Measurements from ENCODE around the gene ZNRF3.
"Not testable (repeated sequence)": the region's sequence is repeated elsewhere in the genome, so short reads cannot be mapped to it uniquely, and the experiment has no call there.

The ZNRF3 gene

DNA sequence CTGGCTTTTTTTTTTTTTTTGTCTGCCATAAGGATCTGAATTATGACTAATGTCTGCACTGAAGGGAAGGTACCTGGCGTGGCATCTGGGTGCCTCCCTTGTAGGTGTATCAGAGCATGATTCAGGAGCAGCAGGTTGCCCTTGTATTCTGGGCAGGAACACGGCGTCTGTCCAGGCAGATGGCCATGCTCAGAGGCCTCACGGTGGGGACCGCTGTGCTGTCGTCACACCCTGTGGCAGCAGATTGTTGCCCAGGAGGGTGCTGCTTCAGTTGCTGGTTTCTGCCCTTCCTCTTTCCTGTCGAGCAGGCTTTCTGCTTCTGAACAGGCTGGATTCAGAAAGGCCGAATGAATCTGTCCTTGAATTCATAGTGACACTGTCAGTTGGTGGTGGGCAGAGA lies 11.0 kb downstream of the ZNRF3 start:
- Mint-ChIP-seq H3K27me3 (peaks cover 12% of the 10 kb centered on the region), H3K9me3 (no peaks in the 10 kb centered on the region), H3K27ac (no peak overlapping the region), H3K4me3 (no peak overlapping the region), H3K4me1 (peaks cover 20% of the 10 kb centered on the region), H3K36me3 (no peaks in the 10 kb centered on the region)
- no peak for ATAC-seq

DNA sequence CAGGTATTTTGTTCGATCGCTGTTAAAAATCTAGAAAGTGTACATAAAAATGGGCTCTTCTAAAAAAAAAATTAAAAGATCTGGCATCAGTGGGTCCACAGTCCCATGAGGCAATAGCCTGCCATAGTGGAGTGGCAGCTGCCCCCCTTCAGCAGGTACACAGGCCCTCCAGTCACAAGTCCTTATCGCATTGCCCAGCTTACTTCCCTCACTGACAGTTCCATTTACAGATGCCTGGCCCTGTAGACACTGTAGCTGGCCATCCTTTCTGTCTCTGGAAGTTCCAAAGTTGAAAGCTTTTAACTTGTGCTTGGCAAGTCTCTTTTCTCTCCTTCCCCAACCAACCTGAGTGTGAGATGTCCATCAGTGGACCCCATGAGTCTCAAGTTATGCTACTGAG lies 11.4 kb downstream of the ZNRF3 start:
- Mint-ChIP-seq H3K36me3 (no peaks in the 10 kb centered on the region), H3K27ac (no peak overlapping the region), H3K9me3 (no peaks in the 10 kb centered on the region), H3K4me3 (no peak overlapping the region), H3K4me1 (peaks cover 25% of the 10 kb centered on the region), H3K27me3 (peaks cover 12% of the 10 kb centered on the region)
- no peak for ATAC-seq

DNA sequence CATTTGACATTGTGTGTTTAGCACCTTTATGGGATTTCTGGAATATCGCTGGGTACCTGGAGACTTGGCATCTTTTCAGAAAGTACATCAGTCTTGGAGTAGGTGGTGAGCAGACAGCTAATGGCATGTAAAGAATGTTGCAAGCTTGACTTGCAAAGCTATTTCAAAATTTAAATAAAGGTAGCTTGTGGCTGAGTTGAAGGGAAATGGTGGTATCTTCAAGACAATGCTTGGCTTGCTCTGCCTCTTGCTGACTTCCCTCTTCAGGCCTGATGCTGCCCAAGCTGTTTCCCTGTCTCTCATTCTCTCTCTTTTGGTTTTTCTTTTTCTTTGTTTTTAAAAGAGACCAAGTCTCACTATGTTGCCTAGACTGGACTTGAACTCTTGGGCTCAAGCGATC lies 13.2 kb downstream of the ZNRF3 start:
- H3K4me1 Mint-ChIP-seq: peaks cover 28% of the 10 kb centered on the region
- no peaks in the 10 kb centered on the region for H3K36me3 Mint-ChIP-seq
- no peak overlapping the region for H3K4me3 Mint-ChIP-seq
- H3K9me3 Mint-ChIP-seq: no peaks in the 10 kb centered on the region
- no peak overlapping the region for H3K27ac Mint-ChIP-seq
- no peak for ATAC-seq
- no peaks in the 10 kb centered on the region for H3K27me3 Mint-ChIP-seq

DNA sequence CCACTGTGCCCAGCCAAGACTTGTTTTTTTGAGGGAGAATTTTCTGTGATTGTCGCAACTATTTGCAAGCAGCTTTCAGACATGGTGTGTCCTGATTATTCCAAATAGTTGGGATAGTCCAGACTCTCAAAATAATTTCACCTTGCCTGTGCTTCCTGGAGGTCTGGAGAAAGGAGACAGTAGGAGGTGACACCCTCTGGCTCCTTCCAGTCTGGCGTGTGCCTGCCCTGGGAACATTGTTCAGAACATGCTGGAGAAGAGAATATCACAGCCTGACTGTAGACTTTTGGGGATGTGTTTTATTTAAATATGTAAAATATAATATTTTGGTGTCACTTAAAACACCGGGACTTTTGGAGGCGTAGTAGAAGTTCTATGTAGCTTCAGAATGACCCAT lies 14.9 kb downstream of the ZNRF3 start:
- ATAC-seq: no peak
- Mint-ChIP-seq H3K9me3 (no peaks in the 10 kb centered on the region), H3K4me1 (peaks cover 28% of the 10 kb centered on the region), H3K27ac (no peak overlapping the region), H3K36me3 (no peaks in the 10 kb centered on the region), H3K4me3 (no peak overlapping the region), H3K27me3 (no peaks in the 10 kb centered on the region)

DNA sequence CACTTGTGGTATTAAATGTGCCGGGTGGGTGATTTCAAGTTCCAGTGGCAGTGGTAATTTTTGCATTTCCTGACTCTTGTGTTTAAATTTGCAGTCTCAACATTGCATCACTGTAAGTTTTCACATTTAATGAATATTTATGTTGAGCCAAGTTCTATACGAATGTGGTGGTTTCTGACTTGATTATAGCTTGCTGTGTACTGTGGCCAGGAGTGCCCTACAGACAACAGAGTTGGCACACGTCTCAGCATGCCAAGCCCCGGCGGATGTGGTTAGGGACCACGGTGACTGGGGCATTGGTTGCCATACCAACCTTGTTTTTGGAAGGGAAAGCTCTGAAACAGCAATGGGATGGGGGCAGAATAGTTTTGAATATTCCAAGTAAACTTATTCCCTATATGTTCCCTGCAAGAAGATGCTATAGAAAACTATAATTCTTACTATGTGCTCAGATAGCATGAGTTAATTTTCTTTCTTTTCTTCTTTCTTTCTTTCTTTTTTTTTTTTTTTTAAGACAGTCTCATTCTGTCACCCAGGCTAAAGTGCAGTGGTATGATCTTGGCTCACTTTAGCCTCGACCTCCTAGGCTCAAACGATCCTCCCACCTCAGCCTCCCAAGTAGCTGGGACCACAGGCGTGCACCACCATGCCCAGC lies 16.0 kb downstream of the ZNRF3 start:
- no peak for ATAC-seq
- no peaks in the 10 kb centered on the region for H3K36me3 Mint-ChIP-seq
- no peak overlapping the region for H3K27ac Mint-ChIP-seq
- peaks cover 28% of the 10 kb centered on the region for H3K4me1 Mint-ChIP-seq
- no peak overlapping the region for H3K4me3 Mint-ChIP-seq
- no peaks in the 10 kb centered on the region for H3K27me3 Mint-ChIP-seq
- no peaks in the 10 kb centered on the region for H3K9me3 Mint-ChIP-seq

DNA sequence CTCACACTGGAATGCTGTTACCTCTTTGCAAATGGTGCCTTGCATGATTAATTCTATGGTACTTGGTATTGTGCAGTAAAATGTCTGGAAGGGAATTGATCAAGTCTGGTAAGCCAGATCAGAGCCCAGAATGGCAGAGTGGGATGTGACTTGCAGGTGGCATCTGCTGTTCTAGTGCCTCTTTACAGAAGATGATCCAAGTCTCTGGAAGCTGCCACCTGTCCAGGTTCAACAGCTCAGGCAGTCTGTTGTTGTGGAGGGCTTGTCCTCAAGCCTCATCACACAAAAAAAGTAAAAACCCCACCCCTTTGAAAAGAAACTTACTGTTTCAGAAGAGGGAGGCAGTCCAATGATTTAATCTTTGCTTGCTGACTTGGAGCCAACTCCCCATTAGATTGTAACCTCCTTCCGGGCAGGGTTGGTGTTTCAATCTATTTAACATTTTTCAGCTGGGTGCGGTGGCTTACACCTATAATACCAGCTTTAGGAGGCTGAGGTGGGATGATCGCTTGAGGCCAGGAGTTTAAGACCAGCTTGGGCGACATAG lies 17.1 kb downstream of the ZNRF3 start:
- Mint-ChIP-seq H3K4me1 (peaks cover 28% of the 10 kb centered on the region), H3K9me3 (no peaks in the 10 kb centered on the region), H3K27me3 (no peaks in the 10 kb centered on the region), H3K36me3 (no peaks in the 10 kb centered on the region), H3K27ac (no peak overlapping the region), H3K4me3 (no peak overlapping the region)
- no peak for ATAC-seq

DNA sequence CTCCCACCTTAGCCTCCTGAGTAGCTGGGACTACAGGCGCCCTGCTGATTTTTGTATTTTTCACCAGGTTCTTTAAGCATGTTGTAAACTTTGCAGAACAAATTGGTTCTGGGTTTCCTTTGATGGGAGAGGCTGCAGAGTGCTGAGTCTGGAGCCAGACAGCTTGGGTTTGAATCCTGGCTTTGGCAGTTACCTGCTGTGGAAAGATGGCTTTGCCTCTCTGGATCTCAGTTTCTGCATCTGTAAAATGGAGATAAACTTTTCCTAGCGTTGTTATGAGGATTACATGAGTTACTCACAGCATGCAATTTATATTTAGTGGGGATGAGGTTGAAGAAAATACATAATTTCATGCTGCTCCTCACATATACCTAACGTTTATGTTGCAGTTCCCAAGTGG lies 19.1 kb downstream of the ZNRF3 start:
- no peak for ATAC-seq
- H3K4me3 Mint-ChIP-seq: no peak overlapping the region
- H3K9me3 Mint-ChIP-seq: no peaks in the 10 kb centered on the region
- H3K27ac Mint-ChIP-seq: no peak overlapping the region
- no peaks in the 10 kb centered on the region for H3K36me3 Mint-ChIP-seq
- H3K4me1 Mint-ChIP-seq: peaks cover 21% of the 10 kb centered on the region
- H3K27me3 Mint-ChIP-seq: no peaks in the 10 kb centered on the region

DNA sequence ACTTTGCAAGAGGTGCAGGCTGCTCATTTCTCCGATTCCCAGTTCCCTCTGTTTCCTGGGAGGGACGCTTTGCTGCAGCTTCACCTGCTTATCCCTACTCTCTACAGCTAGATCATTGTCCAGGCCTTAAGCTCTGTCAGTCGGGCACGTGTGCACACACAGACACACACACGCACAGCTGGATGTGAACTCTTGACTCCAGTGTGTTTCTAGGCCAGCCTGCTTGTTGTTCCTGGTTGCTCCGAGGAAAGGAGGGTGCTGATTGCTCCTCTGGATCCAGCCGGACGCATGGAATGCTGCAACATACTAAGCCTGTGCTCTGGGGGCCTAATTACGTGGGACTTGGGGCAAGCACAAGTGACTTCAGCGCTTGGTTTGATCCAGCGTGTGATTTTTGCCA lies 19.7 kb downstream of the ZNRF3 start:
- Mint-ChIP-seq H3K4me1 (peaks cover 21% of the 10 kb centered on the region), H3K27me3 (no peaks in the 10 kb centered on the region), H3K9me3 (no peaks in the 10 kb centered on the region), H3K27ac (no peak overlapping the region), H3K36me3 (no peaks in the 10 kb centered on the region), H3K4me3 (no peak overlapping the region)
- ATAC-seq: no peak

DNA sequence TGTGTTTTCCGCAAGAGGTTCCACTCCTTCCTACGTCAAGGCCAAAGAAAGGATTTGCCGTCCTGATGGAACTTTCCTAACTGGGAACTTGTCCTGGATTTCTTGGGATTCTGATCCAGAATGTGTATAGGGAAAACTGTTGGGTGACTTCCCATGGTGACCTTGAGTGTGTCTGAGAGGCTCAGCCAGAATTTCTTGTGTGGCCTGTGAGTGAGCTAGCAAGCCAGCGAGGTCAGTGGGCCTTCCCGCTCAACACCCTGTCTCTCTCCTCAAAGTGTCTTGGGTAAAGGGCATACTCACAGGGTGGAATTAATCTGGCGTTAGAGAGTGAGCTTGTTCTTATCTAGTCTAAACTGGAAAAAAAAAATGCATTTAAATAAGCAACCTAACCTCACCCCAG lies 20.4 kb downstream of the ZNRF3 start:
- H3K36me3 Mint-ChIP-seq: no peaks in the 10 kb centered on the region
- H3K9me3 Mint-ChIP-seq: no peaks in the 10 kb centered on the region
- H3K27me3 Mint-ChIP-seq: no peaks in the 10 kb centered on the region
- H3K4me1 Mint-ChIP-seq: peaks cover 21% of the 10 kb centered on the region
- H3K4me3 Mint-ChIP-seq: no peak overlapping the region
- ATAC-seq: no peak
- no peak overlapping the region for H3K27ac Mint-ChIP-seq

DNA sequence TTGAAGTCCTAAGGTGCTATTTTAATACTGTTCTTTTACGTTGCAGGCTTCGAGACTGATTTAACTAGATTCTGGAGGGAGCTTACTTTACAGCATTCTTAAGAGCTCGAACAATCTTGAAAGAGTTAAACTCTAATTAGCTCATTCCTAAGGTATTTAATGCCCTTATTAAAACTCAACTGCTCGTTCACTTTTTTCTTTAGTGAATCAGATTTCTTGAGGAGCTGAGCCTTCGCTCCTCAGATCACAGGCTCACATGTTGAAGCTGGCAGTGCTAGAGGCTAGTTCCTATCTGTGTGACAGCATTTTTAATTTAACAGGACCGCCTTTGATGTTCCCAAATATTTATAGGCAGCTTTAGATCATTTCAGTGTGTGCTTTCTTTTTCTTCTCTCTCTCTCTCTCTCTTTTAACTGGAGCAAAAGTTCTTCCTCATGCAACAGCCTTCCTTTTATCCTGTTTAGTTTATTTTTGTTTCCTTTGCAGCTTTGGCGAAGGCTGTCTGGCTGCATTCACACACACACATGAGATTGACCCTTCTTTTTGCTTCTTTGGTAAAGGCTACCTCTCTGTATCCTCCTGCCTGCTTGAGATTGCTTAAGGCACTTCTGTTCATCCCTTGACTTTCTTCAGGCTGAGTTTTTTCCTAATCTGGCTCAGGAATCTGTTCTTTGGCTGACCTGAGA lies 21.0 kb downstream of the ZNRF3 start:
- no peaks in the 10 kb centered on the region for H3K9me3 Mint-ChIP-seq
- no peaks in the 10 kb centered on the region for H3K27me3 Mint-ChIP-seq
- ATAC-seq: no peak
- no peak overlapping the region for H3K27ac Mint-ChIP-seq
- no peaks in the 10 kb centered on the region for H3K36me3 Mint-ChIP-seq
- peaks cover 15% of the 10 kb centered on the region for H3K4me1 Mint-ChIP-seq
- no peak overlapping the region for H3K4me3 Mint-ChIP-seq

DNA sequence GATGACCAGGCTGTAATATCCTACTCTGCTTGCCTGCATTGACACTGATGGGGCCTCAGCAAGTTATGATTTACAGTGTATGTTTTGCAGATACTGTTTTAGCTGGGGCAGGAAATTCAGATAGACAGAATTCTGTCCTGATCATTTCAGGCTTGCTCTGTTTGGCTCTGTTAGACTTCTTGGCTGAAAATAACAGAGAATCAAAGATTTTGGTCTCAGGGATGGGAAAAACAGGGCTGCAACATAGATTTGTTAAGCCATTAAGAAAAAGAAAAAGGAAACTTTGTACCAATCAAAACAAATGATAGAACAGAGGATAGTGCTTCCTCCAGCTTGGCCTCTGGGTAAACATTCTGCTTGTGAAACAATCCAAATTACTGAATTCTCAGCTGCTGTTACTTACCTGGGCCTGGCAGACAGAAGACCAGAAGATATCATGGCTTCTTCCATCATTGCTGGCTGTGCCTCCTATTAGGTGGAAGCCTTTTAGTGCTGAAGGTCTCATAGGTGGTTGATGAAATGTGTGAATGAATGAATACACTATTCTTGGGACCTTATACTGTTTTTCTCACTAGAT lies 22.0 kb downstream of the ZNRF3 start:
- H3K4me3 Mint-ChIP-seq: no peak overlapping the region
- ATAC-seq: no peak
- no peaks in the 10 kb centered on the region for H3K9me3 Mint-ChIP-seq
- H3K27ac Mint-ChIP-seq: no peak overlapping the region
- peaks cover 8% of the 10 kb centered on the region for H3K4me1 Mint-ChIP-seq
- no peaks in the 10 kb centered on the region for H3K27me3 Mint-ChIP-seq
- no peaks in the 10 kb centered on the region for H3K36me3 Mint-ChIP-seq

DNA sequence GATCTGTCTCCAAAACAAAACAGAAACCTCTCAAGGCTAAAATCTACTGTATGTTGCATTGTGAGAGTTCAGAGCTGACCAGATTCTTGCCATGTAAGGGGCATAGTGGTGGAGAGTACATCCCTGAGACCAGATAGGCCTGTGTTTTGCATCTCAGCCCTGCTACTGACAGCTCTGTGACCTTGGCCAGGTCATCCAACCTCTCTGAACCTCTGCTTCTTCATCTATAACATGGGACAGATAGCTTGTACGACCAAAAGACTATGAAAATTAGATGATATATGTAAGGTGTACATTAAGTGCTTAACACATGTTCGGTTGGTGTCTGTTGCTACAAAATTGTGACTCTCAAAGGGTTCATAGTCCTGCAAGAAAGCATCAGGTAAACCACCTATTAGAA lies 22.9 kb downstream of the ZNRF3 start:
- Mint-ChIP-seq H3K4me1 (peaks cover 8% of the 10 kb centered on the region), H3K36me3 (no peaks in the 10 kb centered on the region), H3K27me3 (peaks cover 9% of the 10 kb centered on the region), H3K4me3 (no peak overlapping the region), H3K27ac (no peak overlapping the region), H3K9me3 (no peaks in the 10 kb centered on the region)
- ATAC-seq: no peak

DNA sequence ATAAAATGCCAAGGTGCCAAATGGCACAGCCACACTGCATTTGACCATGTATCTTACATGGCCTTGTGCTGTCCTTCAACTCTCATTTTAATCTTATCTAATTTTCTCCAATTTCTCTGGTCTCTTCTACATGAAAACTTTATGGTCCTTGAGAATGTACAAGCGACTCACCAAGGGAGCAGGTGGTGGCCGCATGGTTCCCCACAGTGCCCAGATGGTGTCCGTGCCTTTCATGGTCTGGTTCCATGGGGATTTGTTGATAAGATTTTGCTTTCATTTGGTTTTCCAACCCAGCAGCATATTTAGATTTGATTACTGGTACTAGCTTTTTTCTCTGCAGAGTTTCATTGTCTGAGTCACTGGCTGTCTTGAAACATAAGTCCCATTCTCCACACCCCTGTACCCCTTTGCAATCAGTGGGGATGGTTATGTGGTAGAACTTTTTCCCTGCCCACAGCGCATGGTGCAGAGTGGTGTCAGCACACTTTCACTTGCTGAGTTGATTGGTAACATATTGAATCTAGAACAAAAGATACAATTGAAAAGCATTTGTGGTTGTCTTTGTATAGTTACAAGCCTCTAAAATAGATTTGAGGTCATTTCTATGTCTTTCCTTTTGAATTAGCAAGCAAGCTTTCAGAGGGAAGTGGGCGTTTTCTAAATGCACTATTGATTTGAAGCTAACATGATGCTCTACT lies 24.1 kb downstream of the ZNRF3 start:
- Mint-ChIP-seq H3K36me3 (no peaks in the 10 kb centered on the region), H3K4me3 (no peak overlapping the region), H3K9me3 (no peaks in the 10 kb centered on the region), H3K27ac (peak overlapping the region; percentile 12), H3K27me3 (peaks cover 9% of the 10 kb centered on the region), H3K4me1 (peaks cover 8% of the 10 kb centered on the region)
- ATAC-seq: peak; percentile 77

DNA sequence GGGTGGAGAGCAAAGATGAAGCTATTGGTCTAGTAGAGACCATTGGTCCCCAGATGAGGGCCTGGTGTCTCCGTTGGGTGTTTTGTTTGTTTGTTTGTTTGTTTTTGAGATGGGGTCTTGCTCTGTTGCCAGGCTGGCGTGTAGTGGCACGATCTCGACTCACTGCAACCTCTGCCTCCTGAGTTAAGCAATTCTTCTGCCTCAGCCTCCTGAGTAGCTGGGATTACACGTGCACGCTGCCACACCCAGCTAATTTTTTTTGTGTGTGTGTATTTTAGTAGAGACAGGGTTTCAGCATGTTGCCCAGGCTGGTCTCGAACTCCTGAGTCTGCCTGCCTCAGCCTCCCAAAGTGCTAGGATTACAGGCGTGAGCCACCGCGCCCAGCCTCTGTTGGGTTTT lies 25.4 kb downstream of the ZNRF3 start:
- not testable (repeated sequence) for H3K4me1 Mint-ChIP-seq, H3K36me3 Mint-ChIP-seq, H3K4me3 Mint-ChIP-seq, ATAC-seq, H3K27me3 Mint-ChIP-seq, H3K27ac Mint-ChIP-seq, H3K9me3 Mint-ChIP-seq

DNA sequence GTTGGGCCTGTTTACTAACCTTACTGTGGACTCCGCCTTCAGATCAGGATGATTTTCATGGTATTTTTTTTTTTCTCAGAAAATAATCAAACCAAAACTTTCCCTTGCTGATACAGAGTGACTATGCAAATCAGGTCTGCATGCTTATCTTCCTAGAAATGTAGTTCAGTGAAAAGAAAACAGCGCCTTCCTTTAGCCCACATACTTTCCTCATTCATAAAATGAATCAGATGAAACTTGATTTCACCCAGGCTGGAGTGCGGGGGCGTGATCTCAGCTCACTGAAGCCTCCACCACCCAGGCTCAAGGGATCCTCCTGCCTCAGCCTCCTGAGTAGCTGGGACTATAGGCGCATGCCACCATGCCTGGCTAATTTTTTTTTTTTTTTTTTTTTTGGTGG lies 26.0 kb downstream of the ZNRF3 start:
- Mint-ChIP-seq H3K36me3 (no peaks in the 10 kb centered on the region), H3K4me3 (no peak overlapping the region), H3K4me1 (peaks cover 8% of the 10 kb centered on the region), H3K27me3 (peaks cover 9% of the 10 kb centered on the region), H3K27ac (no peak overlapping the region), H3K9me3 (no peaks in the 10 kb centered on the region)
- peak; percentile 76 for ATAC-seq

All from stimulated activated memory B cell treated with anti-CD40 and anti-IgM and Interleukin-4, amounts not matched to agents 10 μg/mL and 1 μg/mL and 100 μg/mL, for 72 hours (primary cell).